Stimulated activated CD8-positive, alpha-beta memory T cell treated with anti-CD3 and anti-CD28 coated beads, Interleukin-7, amount 100 ng/mL, for 4 hours (primary cell): ENCODE data around the gene AGER.
"Not testable (repeated sequence)": the region's sequence is repeated elsewhere in the genome, so short reads cannot be mapped to it uniquely, and the experiment has no call there.

Source experiments
- DNase-seq, 2 donors: peaks; one replicate each; pipeline ENCODE4 v3.0.0-alpha.2; 2020; ENCODE audit warnings: low read depth in 2 of 2

Gene AGER

DNA sequence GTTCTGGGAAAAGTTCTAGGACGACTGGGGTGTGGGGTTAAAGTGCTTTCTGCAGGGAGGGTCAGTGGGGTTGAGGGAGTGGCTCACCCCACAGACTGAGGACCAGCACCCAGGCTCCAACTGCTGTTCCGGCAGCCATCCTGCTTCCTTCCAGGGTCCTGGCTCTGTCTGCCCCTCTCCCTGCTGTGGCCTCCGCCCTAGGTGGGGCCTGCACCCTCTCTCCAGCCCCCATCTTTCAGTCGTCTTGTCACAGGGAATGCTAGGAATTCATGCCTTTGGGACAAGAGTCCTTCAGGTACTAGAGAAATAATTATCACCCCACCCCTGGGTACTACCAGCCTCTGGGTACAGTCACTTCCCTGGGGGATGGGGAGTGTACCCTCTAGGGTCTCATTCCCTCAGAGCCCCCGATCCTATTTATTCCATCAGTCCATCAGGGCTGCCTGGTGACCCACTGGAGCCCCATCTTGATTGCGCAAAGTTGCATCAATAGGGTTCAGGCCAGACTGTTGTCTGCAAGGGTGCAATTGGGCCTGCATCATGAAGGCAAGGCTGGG, at the start of gene AGER:
AGER (minus strand) TSS at position 170 of the 557 bp plus-strand sequence; CDS start at position 139, 31 bp downstream.
- DNase-seq: no peak

DNA sequence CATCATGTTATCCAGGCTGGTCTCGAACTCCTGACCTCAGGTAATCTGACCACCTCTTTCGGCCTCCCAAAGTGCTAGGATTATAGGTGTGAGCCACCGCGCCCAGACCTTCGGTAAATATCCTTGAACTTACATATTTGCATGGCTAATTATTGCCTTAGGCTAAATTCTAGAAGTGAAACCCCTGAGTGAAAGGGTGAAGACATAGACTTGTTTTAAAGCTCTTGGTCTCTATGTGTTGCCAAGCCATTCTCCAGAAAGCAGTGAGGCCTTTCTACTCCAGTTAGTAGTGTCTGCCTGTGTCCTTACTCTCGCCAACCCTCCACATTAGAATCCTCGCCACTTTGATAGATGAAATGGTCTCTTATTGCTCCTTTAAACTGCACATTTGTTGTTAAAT, 42.4 kb upstream of the AGER start:
- no peak for DNase-seq

- no peak for DNase-seq
Measured at GRCh38 chr6:32224696-32225095, 40.6 kb upstream of the AGER start.

DNA sequence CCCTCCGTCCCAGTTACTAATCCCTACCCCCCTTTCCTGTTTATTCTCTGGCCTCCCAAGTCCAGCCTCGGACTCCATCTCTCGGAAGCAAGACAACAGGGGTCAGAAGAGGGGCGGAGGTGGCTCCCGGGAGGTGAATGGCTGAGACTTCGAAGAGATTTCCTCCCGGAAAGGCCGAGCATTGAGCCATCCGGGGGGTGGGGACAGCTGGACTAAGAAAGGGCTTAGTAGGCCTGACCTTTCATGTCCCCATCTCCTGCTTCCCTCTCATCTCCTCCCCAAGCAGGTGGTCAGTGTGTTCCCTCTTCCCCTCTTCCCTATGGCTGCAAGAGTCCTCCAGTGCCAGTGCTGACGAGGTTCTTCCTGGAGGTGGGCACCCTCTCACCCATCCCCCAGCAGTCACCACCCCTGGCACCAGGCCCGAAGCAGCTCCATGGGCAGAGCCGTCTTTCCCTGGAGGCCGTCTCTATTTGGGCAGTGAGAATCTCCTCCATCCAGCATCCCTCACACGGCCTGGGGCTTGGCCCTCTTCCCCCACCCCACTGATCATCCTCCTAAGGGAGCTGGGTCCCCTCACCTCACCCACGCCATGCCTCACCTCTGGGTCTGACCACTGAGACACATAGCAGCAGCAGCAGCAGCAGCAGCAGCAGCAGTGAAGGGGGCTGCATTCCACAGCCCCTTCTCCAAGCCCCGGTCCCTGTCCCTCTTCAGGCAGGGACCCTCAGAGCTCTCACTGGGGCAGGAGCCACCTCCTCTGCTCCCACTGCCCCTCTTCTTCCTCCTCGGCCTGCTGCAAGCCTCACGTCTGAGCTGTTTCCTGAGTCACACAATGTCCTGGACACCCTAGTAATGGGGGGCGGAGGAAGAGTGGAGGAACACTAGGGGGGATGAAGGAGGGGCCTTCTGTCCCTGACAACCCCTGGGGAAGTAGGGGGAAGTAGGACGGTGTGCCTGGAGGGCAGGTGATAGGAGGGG, 39.5 kb upstream of the AGER start, which contains the start of gene NOTCH4:
NOTCH4 (minus strand) TSS at position 810 of the 978 bp plus-strand sequence; CDS start at position 671, 139 bp downstream.
- no peak for DNase-seq

- no peak for DNase-seq
Measured at GRCh38 chr6:32222333-32223230, 38.5 kb upstream of the AGER start.

DNA sequence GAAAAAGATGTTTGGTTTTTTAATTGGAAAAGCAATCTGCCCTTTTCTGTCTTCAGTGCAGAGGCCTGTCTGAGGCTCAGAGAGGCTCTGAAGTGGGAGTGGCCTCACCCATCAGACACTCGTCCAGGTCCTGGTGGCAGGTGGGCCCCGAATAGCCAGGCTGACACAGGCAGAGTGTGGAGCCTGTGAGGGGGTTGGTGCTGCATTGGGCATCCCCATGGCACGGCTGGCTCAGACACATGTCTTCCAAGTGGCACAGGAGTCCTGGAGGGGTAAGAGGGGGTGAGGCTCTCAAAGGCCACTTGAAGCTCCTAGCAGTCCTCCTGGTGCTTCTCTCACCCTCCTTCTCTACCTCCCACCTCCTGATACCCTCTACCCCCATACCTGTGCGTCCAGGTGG, 36.0 kb upstream of the AGER start:
- DNase-seq: no peak

DNA sequence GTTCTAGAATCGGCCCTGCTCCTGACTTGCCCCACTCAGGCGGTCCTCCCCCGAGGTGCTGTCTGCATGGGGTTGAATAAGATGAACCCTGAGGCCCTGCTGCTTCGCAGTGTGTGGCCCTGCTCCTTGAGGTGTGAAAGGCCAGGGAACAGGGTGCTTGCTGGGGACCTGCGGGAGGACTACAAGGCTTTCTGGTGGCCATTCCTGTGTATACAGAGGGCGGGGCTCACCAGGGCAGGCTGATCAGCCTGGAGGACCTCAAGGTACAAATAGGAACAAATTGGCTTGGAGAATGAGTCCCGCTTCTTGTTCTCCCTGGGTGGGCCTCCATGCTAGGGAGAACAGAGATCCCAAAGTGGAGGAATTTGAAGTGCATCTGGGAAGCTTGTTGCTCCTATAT, 34.1 kb upstream of the AGER start:
- no peak for DNase-seq

DNA sequence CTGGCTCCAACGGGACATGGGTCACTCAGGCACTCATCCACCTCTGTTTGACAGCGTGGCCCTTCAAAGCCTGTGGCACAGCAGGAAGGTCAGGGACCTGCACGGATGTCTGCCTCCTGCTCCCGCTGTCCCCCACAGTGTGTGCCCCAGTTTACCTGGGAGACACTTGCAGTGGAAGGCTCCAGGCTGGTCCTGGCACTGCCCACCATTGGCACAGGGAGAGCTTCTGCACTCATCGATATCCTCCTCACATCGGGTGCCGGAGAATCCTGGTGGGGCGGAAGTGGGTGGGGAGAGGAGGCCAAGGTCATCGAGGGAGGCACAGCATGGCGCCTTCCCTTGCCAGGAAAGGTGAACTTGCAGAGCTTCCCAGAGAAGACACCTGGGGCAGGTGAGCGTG, 32.9 kb upstream of the AGER start:
- no peak for DNase-seq

- DNase-seq: no peak
Measured at GRCh38 chr6:32216285-32216684, 32.2 kb upstream of the AGER start.

DNA sequence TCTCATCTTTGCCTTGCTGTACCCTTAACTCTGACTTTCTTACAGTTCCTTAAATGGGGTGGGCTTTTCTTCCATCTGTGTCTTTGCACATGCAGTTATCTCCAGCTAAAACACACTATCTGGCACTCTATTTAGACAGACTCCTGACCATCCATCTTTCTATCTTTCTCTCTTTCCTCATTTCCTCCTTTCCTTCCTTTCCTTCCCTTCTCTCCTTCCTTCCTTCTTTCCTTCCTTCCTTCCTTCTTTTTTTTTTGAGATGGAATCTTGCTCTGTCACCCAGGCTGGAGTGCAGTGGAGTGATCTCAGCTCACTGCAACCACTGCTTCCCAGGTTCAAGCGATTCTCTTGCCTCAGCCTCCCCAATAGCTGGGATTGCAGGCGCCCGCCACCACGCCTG, 31.6 kb upstream of the AGER start:
- no peak for DNase-seq

DNA sequence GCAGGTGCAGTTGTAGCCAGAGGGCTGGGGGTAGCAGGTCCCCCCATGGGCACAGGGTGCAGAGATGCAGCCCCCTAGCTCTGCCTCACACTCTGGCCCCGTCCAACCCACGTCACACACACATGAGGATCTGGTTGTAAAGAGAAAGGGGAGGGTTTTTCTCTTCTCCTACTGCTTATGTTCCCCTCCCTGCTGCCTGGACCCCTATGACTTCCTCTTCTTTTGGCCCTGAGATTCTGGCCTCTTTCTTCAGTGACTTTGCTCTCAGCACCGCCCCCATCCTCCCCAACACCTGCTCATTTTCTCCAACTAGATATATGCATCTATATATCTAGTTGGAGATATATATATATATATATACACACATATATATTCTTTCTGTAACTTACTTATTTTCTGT, 30.1 kb upstream of the AGER start:
- no peak for DNase-seq

DNA sequence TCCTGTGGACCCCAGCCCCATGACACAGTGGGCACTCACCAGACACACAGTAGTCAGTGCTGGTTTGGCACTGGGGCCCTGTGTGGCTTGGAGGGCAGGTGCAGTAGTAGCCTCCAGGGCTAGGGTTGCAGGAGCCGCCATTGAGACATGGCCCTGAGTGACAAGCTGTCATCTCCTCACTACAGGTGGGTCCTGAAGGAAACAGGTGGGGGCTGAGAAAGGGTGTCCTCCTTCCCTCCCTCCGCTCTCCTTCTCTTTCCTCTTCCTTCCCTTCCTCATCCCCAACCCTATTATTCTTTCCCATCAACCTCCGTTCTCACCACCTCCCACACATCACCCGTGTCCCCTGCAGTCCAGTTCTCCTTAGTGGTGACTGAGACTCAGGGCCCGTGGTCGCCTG, 29.6 kb upstream of the AGER start:
- DNase-seq: no peak

DNA sequence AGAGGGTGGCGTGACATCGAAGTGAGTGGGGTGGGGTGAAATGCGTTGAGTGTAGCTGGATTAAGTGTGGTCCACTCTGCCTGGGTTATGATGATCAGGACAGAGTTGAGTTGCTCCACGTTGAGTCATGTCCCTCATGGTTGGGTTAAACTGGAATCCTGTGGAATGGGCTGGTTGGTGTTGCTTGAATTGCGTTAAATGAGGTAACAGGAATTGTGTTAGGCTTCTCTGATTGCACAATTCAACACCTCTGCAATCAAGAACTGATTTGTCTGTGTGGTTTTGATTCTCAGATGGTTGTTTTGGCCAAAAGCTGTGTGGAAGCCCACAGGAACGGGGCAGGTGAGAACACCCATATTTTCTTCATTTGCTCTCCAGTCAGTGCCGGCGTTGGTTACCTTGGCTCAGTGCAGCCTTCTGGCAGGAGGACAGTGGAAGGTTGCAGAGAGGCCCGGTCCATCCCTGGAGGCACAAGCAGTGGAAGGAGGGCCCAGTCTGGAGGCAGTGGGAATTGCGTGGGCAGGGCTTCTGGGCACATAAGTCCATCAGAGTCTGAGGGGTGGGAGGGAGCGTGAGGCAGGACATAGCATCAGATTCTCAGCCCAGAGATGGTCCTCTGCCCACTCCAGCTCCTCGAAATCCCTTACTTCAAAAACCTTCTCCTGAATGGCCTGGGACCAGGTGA, 28.2 kb upstream of the AGER start:
- no peak for DNase-seq

DNA sequence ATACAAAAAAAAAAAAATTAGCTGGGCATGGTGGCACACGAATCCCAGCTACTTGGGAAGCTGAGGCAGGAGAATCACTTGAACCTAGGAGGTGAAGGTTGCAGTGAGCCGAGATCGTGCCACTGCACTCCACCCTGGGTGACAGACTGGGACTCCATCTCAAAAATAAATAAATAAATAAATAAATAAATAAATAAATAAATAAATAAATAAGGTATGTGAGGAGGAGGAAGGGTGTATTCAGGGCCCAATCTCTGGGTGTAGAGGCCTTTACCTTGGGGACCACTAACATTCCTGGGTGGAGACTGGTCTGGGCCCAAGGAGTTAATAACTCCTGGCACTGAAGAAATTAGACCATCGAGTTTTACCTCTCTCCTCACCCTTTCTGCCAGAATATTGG, 27.4 kb upstream of the AGER start:
- not testable (repeated sequence) for DNase-seq

- DNase-seq: no peak
Measured at GRCh38 chr6:32210191-32210601, 26.1 kb upstream of the AGER start.

DNA sequence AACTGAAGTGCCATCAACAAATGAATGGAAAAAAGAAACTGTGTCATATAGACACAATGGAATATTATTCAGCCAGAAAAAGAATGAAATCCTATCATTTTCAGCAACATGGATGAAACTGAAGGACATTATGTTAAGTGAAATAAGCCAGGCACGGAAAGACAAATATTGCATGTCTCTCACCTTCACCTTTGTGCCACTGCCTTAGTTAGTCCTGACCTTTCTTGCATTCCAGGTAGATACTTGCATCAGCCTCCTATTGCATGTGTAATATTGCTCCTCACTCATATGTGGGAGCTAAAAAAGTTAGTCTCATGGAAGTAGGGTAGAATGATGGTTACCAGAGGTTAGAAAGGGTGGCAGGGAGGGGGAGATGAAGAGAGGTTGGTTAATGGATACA, 24.9 kb upstream of the AGER start:
- DNase-seq: no peak

DNA sequence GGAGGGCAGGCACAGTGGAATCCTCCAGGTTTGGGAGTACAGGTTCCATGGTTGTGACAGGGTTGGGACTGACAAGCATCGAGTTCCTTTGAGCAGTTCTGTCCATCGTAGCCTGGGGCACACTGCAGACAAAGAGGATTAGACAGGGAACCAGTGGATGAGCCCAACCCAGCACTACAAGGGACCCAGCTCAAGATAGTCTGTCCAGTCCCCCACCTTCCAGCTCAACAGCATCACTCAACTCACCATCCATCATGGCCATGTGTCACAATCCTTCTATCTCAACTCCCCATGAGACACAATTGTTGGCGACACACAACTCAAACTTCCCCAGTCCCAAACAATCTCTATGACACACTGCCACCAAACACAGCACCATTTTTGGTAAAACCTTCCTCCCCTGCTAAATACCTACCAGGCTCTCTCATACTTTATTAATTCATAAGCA, 20.2 kb upstream of the AGER start:
- DNase-seq: no peak

DNA sequence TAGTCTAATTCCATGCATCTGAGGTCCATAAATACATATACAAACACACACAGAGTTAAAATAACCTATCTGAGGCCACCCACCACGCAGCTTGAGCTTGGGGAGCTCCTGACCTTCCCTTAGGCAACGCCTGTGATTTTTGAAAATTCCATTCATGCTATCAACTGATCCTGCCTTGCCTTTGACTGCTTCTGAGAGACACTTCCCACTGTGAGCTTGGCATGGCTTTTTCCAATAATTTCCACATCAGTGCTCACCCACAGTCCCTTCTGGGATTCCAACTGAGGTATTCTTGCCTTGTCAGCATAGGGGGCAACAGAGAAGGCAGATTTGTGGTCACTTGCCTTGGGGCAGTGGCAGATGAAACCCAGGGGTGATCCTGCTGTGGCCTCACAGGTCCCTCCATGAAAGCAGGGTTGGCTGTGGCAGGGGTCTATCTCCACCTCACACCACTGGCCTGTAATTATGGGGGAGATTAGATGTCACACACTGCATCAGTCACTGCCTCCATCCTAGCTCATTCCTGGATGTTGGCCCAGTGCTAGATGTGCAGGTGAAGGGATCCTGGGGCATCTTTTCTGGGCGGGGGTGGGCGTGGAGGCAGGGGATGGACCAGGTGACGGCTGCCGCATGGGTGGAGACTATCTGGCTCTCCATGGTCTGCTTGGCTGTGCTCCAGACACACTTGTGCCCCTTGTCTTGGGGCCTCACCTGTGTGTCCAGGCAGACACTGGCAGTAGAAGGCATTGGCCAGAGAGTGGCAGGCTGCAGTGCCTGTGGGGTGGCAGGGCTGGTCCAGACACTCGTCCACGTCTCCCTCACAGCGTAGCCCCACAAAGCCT, 19.6 kb upstream of the AGER start:
- DNase-seq: no peak

GRCh38 chr6:32202186-32202585, 18.1 kb upstream of the AGER start:
- no peak for DNase-seq

DNA sequence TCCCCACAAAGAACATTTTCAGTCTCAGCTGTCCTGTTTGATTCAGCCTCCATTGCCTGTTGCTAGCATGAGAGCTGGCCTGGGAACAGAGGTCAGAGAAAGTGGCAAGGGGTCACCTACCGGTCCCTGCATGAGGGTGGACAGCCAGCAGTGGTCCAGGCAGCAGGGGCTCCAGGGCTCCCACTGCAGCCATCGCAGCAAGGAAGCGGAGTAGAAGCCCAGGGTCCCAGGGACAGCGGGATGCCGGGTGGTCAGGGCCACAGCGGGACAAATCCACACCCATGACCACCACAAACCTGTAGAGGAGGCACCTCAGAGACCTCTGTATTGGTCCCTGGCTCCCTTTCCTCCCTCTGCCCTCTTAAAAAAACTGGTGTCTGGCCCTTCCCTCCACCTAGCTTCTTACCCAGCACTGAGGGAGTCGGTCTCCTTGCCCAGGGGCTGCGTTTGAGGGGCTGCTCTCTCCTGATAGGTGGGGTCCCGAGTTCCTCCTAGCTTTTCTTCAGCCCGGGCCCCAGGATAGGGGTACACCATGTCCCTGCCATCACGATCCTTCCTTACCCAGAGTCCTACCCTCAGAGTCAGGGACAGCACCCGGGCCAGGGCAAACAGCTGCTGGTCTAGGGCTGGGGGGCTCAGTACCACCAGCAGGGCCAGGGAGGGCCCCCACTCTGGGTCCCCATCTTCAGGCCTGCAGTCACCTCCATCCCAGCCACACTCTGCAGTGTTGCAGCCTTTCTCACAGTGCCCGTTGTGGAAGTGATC, 16.8 kb upstream of the AGER start:
- DNase-seq: no peak
